ENCODE results near the gene NUDT16L1. TPM values are rescaled to one million over a fixed set of nuclear protein-coding genes. Genes with fewer than 3 reads are reported as not detected.

Gene NUDT16L1
- total RNA-seq, 1 donor = 15.4 TPM

DNA sequence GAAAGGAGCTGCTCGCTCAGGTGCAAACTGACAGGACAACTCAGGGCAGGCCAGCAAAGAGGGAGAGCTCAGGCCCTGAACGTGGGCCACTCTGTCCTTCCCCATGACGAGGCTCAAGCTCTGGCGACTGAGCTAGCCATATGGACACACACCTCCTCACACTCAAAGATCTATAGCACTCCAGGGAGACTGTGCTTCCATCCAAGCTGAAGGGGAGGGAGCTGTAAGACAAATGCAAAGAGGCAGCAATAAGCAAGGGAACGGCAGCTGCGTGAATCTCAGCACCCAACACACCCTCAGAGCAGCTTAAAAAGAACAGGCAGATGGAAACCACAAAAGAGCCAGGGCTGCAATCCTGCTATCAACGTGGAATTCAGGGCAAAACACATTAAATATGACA lies 13.5 kb downstream of the NUDT16L1 start:
- no peak for DNase-seq (ENCODE audit: low read depth)

DNA sequence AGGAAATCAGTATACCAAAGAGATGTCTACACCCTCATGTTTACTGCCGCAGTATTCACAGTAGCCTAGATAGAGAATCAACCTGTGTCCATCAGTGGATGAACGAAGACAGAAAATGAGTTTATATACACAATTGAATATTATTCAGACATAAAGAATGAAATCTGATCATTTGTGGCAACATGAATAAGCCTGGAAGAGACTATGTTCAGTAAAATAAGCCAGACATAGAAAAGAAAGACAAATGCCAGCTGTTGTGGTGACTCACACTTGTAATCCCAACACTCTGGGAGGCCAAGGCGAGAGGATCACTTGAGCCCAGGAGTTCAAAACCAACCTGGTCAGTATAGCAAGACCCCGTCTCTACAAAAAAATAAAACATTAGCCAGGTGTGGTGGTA lies 16.1 kb downstream of the NUDT16L1 start:
- TF ChIP-seq, protein P1, sequence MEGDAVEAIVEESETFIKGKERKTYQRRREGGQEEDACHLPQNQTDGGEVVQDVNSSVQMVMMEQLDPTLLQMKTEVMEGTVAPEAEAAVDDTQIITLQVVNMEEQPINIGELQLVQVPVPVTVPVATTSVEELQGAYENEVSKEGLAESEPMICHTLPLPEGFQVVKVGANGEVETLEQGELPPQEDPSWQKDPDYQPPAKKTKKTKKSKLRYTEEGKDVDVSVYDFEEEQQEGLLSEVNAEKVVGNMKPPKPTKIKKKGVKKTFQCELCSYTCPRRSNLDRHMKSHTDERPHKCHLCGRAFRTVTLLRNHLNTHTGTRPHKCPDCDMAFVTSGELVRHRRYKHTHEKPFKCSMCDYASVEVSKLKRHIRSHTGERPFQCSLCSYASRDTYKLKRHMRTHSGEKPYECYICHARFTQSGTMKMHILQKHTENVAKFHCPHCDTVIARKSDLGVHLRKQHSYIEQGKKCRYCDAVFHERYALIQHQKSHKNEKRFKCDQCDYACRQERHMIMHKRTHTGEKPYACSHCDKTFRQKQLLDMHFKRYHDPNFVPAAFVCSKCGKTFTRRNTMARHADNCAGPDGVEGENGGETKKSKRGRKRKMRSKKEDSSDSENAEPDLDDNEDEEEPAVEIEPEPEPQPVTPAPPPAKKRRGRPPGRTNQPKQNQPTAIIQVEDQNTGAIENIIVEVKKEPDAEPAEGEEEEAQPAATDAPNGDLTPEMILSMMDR (IDR thresholded peaks at IDR 0.05; ENCODE audit: insufficient read depth, low read length) = no peak
- no peak overlapping the region for H3K4me3 ChIP-seq (ENCODE audit: low read depth, low read length)
- DNase-seq (ENCODE audit: low read depth) = peak; percentile 36

More for the DNA sequence above, 13.5 kb downstream of the NUDT16L1 start:
- TF ChIP-seq, protein P1 (IDR thresholded peaks at IDR 0.05; ENCODE audit: insufficient read depth, low read length) = no peak
- H3K4me3 ChIP-seq (ENCODE audit: low read depth, low read length) = no peak overlapping the region

DNA sequence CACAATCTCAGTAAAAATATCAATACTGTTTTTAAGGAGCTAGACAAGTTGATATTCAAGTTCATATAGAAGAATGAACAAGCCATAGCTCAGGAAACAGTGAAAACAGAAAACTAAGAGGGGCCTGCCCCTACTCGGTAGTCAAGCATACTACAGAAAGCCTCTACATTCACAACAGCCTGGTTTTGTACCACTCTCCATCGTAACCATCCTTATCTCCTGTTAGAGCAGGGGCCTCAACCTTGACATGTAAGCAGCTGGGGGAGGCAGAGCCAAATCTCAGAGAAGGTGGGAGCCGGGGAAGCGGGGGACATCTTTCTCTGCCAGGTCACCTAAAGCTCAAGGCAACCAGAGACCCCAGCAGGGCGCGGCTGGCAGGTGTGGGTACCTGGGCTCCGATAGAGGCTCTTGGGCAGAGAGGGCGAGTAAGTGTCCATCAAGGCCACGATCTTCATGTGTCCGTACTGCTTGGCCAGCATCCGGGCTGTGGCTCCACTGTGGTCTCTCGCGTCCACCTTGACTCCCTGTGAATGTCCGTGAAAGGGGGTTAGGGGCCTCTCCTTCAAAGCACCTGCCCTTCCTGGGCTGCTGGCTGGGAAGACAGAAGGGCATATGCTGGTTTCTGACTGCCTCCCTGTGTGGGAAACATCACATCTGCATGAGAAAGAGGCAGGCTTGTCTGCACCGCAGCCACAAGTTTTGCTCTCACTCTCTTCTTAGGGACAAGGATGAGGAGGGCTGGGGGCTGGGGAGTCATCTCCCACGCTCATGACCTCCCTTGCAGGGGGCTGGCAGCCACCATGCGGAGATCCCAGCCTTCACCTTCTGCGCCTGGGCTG lies 20.5 kb downstream of the NUDT16L1 start:
- TF ChIP-seq, protein P1 (IDR thresholded peaks at IDR 0.05; ENCODE audit: insufficient read depth, low read length) = no peak
- H3K4me3 ChIP-seq (ENCODE audit: low read depth, low read length) = no peak overlapping the region
- no peak for DNase-seq (ENCODE audit: low read depth)

DNA sequence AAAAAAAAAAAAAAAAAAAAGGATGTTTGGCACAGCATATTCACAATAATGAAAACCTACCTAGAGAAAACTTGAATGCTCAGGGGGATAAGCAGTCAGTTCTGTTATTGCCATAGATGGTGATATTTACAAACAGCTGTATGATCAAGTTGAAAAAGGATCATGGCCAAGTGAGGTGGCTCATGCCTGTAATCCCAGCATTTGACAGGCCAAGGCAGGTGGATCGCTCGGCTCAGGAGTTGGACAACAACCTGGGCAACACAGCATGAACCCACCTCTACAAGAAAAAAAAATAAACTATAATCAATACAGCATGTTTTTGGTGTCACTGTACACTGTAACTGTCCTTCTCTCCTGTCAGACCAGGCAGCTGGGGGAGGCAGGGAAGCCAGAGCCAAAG lies 21.6 kb downstream of the NUDT16L1 start:
- TF ChIP-seq, protein P1 (IDR thresholded peaks at IDR 0.05; ENCODE audit: insufficient read depth, low read length) = no peak
- DNase-seq (ENCODE audit: low read depth) = no peak
- H3K4me3 ChIP-seq (ENCODE audit: low read depth, low read length) = no peak overlapping the region

DNA sequence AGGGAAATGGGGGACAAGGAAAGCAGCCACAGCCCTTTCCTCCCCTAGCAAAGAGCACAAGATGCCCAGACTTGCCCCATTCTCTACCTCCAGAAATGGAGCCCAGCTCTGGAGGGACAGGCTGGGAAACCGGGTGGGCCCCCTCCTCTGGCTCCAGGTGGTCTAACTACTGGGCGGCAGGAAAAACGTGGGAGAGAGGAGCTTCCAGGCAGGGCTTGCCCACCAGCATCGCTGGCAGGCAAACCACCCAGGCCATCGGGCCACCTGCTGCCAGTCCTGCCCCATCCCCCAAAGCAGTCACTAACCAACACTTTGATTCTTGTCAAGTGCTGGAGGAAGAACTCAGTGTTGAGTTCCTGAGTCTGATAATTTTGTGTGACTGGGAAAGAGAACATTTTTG lies 25.1 kb downstream of the NUDT16L1 start:
- no peak overlapping the region for H3K4me3 ChIP-seq (ENCODE audit: low read depth, low read length)
- TF ChIP-seq, protein P1 (IDR thresholded peaks at IDR 0.05; ENCODE audit: insufficient read depth, low read length) = no peak
- no peak for DNase-seq (ENCODE audit: low read depth)

DNA sequence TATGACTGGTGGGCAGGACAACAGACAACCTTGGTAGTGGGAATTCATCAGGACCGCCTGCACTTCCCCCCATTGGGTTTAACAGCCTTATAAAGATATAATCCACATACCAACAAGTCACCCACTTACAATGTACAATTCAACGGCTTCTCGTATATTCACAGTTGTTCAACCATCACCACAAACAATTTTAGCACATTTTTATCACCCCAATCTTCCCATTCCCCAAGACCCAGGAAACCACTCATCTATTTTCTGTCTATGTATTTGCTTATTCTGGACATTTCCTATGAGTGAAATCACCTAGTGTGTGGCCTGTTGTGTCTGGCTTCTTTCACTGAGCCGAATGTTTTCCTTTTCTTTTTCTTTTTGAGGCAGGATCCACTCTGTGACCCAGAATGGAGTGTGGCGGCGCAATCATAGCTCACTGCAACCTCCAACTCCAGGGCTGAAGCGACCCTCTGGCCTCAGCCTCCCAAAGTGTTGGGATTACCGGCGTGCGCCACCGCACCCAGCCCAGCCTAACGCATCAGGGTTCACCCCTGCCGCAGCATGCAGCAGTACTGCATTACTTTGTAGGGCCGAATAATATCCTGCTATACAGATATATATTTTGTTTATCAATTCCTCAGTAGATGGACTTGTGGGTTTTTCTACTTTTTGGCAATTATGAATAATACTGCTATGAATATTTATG lies 29.9 kb downstream of the NUDT16L1 start:
- TF ChIP-seq, protein P1 (IDR thresholded peaks at IDR 0.05; ENCODE audit: insufficient read depth, low read length) = no peak
- no peak overlapping the region for H3K4me3 ChIP-seq (ENCODE audit: low read depth, low read length)
- DNase-seq (ENCODE audit: low read depth) = no peak

Data from fibroblast of the aortic adventitia (primary cell).